ENCODE data around the gene INKA2.

The INKA2 gene

DNA sequence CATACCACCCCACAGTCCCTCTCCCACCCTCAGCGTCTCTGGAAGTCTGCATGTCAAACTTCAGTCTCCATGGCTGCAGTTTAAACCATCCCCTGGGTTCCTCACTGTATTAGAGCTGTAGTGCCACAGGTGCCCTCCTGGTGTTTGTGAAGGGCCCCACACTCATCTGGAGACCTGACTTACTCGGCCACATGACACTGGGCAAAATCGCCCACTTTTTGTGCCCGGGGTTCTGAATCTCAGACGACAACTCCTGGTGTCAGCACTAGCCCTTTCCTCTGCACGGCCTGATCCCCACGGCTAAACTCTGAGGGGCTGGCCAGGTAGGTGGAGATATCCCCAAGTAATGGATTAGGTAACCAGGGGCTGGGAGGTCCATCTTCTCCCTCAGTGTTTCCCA is 6.5 kb downstream of the INKA2 start:
- DNase-seq, result no peak

DNA sequence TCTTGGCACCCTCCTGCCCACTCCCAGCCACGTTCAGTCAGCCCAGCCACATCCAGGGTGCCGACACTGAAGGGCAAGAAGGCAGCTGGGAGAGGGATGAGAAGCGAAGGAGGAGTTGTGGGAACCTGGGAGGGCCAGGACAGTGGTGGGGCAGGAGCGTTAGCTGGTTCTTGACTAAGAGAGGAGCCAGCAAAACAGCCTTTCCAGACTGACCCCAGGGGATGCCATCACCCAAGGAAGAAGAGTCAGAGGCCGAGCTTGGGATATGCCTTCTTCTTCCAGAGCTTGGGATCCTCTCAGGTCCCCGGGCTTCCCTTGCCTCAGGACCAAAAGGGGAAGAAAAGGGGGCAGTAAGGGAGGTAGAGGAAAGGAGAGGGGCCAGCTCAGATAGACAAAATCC is 7.2 kb downstream of the INKA2 start:
- no peak for DNase-seq

DNA sequence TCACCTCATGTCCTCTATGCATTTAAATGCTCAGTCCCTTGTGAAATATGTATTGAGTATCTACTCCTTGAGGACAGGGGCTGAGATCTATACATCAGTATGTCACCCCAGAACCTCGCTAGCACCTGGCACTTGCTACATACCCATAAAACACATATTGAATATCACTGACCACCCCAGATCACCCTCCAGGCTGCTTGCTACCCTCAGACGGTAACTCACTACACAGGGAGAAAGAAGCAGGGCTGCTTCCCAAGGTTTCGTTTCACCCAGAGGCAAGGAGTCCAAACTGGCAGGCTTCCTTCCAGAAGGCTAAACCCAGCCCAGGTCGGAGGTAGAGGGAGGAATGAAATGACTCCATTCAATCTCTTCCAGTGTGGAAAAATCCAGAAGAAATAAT is 8.5 kb downstream of the INKA2 start:
- no peak for DNase-seq

DNA sequence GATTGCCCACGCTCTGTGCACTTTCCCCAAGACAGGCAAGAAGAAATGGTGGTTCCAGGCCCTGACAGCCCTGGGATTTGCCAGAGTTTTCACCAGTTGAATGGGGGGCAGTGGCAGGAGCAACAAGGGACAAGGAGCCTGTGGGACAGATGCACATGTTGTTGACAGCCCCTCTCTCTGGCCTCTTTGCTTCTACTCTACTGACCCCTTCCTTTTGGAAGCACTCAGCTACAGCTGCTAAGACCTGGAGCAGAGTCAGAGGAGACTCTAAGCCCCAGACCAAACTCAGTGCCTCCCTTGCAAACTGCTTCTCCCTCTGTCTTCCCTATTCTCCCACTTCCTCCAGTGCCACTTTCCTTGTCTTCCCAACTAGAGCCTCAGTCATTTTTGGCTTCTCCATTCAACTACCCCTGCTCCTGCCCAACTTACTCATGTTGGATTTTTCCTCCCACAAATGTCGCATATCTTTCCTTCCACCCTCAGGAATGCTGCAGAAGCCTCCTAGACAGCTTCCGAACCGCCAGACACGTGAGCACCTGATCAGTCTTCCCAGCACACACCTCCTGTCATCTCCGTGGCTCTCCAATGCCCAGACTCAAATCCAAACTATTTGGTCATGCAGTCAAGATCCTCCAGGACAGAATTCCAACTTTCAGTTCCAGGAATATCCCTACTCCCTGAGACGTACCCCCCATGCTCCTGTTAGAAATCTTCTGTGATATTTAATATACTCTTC is 9.1 kb downstream of the INKA2 start:
- DNase-seq, result no peak

DNA sequence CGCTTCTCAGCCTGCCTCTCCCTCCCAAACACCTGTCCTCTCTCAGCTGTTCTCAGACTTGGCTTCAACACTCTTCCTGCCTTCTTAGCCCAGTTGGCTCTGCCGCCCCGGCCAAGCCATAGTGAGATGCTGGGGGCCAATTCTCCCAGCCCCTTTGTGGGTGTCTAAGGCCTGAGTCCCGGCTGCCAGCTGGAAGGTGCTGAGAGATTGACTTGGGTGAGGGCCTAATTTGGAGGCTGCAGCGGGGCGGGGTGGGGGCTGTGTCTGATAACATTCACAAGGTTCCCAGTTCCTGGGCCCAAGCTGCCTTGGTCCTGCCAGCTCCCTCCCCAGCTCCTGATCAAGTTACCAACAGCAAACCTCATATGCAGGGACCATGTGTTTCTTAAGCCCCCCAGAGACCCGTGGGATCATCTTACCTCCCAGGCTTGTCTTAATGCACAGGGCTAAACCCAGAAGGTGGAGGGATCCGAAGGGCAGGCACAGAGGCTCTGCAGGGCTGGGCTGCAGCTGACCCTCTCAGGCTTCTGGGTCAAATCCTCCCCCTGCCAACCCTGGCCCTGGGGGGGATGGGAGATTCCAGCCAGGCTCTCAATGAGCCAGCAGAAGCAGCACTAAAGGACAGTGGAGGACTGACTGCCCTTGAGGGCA is 9.8 kb downstream of the INKA2 start:
- DNase-seq, result no peak

DNA sequence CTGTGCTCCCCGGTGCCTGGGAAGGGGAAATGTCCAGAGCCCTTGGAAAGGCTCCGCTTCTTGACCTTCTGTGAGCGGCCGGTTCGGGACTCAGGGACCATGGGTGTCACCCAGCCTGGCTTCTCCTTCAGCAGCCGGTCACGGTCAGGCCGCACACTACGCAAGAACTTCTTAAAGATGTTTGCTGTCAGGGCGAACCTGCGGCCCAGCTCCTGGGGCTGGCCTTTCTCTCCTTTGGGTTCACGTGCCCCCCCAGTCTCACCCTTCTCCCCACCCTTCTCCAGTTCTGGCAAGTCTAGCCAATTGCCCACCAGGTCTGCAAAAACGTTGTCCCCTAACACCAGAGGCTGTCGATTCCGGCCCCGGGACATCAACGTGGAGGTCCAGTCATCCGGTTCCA is 12.1 kb downstream of the INKA2 start:
- no peak for DNase-seq

DNA sequence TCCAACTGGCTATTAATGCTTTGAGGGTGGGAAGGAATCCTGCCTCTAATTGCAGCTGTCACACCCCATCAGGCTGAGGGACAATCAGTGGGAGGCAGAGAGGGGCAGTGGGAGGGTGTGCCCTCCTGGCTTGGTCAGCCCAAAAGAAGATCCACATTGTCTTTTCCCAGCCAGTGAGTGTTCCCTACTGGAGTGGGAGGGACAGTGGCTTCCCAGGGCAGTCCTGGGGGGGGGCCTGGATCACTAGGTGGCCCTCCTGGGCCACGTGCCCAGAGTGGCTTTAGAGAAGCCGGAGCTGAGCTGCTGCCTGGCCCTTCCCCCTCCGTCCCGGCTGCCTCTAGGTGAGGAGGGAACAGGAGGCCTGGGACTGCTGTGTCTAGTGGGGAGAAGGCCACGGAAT is 14.0 kb downstream of the INKA2 start:
- no peak for DNase-seq

DNA sequence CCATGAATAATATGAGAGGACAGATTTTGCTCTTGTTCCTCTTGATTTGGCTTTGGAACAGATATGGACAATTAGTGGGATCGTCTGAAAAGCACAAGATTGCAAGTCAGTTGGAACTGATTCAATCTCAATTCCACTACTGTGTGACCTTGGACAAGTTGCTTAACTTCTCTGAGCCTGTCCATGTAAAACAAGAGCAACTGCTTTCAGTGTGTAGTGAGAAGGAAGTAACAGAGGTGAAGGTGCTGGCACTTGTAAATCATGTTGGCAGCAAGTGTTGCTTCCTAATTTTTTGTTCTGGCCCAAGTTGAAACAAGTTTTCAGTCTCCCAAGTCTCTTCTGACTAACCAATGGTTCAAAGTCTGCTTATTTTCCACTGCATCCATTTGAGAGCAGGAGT is 15.3 kb downstream of the INKA2 start:
- no peak for DNase-seq

DNA sequence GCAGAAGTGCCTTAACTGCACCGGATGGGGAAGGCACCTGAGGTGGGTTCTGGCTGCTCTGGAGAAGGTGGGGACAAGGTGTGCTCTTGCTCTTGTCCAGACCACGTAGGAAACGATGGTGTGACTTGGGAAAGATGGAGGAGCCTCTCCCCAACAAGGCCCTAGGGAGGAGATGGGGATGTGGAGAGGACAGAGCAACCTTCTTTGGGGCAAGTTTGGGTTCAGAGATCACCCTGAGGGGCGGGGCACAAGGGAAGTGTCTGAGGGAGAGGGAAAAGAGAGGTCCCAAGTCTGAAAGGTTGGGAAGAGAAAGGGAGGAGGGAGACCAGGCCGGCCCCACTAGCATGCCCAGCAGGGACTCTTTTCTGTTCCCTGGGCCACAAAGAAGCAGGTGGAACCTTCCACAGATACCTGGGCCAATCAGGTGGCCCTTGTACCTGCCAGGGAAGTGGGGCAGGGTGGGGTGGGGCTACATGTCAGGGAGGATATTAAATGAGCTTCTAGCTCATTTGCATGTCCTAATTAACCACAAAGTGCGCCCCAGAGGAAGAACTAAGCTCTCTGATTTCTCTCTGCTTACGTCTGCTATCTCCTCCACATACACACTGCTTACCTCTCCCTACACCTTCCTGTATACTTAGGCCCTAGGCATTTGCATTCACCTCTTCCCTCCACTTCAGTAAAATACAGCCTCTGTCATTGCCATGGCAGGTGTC is 15.9 kb downstream of the INKA2 start:
- peak; percentile 65 to 69 for DNase-seq

DNA sequence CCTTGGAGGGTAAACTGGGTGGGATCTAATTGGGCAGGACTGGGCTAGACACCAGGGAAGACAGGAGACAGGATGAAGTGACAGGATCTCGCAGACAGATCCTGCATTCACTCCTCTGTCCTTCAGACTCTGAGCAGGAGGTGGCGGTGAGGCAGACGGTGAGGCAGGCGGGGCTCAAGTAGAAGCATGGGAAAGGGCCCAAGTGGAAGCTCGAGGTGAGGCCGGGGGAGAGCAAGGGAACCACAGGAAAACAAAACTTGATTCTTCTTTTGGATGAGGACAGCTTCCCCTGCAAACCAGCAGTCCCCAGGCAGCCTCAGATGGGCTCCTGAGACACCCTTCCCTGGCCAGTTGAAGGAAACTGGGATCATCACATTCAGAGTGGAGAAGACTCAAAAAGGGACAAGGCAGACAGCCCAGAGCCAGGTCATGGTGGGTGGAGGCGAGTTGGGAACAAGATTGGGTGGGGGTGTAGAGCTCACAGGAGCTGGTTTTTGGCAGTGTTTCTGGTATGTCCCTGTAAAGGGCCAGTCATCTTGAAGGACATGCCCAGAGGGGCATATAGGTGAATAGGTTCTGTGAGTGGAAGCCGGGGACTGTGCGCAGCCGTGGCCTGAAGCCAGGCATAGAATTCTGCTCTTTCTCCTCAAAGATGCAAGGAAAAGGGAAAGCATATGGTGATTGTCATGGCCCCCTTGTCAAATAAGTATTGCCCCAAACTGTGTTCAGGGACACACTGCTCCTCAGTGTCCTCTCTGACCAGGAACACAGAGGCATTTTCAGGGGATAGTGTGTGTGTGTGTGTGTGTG is 18.0 kb downstream of the INKA2 start:
- DNase-seq, result no peak

DNA sequence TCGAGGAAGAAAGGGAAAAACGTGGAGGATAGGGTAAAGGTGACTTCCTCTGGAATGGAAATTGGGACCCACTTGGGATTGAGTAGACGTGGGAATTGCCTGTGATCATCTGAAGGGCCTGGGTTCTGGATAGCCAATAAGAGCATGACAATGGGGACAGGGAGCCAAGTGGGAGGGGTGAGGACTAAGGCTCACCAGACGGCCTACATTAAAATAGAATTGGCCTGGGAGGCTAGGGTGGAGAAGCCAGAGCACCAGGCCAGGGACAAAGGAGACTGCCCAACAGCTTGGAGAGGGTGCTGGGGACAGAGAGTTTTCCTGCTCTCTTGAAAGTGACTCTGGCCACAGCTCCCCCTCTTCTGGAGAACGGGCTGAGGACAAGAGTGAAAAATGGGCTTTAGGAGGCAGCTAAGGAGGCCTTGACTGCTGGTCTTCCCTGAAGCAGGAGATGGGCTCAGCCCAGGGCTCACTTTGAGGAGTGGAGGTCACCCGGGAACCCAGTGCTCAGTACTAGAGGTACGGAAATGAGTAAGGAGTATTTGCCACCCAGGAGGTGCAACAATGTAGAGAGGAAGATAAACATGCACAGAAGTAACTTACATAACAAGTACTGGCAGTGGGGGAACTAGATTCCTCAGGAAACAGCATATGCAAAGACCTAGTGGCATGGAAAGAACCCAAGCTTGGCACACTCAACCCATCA is 18.8 kb downstream of the INKA2 start:
- no peak for DNase-seq

DNA sequence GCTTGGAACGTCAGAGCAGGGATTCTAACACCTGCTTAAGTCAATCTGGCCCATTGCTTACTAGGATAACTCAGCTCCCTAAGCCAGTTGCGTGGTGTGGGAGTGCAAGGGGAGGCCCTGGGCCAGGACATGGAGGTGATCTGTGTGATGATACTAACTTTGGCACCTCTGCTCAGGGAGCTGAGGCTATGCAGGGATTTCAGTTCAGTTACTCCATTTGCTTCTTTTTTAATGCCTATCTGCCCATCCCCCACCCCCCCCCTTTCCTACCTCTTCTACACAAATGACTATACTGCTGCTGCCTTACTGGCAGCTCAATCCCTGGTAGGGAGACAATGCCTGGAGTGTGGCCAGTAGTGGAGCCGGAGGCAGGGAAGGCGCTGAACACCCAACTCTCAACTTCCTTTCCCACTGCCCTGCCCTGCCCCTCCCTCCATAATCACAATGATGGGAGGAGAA is 19.5 kb downstream of the INKA2 start:
- DNase-seq, result no peak

DNA sequence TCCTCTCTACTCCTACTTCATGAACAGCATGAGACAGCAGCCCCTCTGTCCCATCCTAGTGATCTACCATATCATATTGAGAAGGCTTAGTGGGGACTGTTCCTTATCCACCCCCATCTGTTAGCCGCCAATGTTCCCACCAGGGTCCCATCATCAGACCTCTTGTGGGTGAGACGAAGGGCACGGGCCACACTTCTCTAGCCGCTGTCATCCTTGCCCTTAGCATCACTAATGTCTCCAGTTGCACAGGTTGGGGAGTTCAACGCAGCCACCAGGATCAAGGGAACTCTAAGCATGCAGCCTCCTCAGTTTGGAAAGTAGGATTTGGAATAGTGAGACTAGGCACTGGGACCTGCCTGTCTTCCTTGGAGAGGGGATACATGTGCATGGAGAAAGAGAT is 20.1 kb downstream of the INKA2 start:
- DNase-seq, result no peak

DNA sequence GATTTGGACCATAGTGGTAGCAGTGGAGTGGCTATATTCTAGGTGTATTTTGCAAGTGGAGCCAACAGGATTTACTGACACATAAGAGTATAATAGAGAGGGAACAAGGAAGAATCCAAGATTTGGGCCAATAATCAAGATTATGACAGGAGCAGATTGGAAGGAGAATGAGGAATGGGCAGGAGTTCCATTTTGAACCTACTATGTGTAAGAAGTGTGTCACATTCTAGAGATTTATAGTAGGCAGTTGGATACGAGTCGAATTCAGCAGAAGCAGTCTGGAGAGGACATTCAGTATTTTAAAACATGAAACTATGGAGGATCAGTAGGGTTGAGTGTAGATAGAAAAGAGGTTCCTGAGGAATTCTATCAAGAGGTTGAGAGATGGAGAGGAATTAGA is 21.7 kb downstream of the INKA2 start:
- DNase-seq, result no peak

DNA sequence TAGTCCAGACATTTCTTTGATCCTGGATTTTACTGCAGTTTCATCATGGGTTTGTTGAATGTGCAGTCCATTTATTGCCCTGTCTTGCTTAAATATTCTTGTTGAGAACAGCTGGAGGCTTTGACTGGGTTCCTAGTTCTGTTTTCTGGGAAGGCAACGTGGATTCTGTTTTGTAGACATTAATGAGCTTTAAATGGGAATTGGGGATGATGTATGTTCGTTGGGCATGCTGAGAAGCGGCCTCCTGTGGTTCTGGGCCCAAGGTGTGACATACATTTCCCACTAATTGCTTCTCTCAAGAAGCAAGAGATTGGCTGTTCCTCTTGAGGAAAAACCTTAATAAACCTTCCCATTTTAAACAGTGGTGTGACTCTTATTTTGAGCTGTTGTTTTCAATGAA is 22.9 kb downstream of the INKA2 start:
- DNase-seq, result no peak

DNA sequence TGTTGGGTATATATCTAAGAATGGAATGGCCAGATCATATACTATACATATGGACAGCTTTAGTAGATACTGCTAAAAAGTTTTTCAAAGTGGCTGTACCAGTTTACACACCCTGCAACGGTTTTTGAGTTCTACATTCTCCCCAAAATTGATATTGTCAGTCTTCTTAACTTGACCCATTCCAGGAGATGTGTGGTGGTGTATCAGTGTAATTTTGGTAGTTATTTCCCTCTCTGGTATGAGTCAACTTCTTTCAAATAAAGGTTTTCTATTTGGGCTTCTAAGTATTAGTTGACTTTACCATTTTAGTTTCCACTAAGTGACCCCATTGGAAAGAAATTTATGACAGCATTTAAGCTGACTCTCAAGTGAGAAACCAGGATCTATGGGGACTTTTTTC is 29.2 kb downstream of the INKA2 start:
- no peak for DNase-seq

DNA sequence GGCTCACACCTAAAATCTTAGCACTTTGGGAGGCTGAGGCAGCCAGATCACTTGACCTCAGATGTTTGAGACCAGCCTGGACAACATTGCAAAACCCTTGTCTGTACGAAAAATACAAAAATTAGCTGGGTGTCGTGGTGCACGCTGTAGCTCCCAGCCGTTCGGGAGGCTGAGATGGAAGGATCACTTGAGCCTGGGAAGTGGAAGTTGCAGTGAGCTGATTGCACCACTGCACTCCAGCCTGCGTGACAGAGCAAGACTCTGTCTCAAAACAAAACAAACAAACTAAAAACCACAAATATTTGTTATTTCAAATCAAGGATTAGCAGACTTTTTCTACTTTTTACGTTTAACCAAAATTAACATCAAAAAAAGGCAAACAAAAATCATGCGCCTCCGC is 31.3 kb downstream of the INKA2 start:
- no peak for DNase-seq

DNA sequence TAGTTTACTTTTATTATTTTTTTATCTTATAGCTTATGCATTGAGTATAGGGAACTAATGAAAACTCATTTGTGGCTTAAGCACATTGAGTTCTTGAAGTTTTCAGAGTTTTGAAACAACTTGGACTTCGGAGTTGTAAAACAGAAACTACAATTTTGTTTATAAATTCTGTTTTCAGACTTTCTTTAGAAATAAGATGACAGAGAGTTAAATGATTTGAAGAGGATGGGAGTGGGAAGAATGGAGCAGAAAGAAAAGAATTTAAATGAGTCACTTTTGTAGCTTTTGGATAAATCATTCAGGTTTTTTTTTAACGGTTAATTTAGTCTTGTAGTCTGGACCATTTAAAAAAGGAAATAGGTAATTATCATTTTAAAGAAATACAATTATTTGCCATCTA is 32.3 kb downstream of the INKA2 start:
- DNase-seq, result no peak

DNA sequence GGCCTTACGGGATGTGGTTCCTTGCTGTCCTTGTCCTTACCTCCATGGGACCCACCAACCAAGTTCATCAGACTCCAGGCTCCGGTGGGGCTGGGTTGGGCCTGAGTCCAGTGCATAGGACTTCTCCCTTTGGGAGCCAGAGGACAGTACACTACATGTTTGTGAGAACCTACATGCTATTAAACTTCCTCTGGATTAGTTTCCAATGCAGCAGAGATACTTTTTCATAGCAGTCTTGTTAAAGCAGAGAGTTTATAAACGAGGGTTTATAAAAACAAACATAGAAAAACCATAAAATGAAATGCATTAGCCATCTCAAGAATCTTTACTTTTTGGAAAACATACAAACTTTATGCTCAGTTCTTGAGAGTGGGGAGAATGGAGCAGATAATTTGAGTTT is 33.4 kb downstream of the INKA2 start:
- DNase-seq, result no peak

DNA sequence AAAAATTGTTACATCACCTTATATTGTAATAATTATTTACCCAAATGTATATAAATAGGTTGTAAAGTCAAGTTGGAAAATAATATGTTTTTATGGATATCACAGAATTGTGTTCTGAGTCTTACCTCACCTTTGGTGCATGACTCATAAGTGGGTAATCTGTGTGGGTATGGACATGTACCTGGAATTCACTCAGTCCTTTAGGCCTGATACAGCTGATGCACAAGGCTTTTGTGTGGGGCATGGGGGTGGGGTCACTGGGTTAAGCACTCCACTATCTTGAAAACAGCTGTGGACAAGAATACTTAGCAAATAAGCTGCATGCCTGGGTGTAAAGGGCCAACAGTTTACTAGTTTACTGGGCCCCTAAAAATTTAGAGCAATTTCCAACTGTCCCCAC is 34.4 kb downstream of the INKA2 start:
- DNase-seq, result no peak

DNA sequence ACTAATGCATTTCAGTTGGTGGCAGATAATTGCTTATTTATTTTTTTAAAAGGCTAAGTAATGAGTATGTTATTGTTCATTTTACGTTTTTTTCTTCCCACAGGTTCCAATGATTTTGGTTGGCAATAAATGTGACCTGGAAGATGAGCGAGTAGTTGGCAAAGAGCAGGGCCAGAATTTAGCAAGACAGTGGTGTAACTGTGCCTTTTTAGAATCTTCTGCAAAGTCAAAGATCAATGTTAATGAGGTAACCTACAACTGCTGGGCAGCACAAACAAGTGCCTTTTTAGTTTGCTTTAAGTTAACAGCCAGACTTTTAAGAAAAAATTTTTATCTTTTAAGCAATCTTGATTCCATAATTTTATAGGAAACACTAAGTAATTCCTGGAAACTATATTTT is 35.0 kb downstream of the INKA2 start:
- no peak for DNase-seq

DNA sequence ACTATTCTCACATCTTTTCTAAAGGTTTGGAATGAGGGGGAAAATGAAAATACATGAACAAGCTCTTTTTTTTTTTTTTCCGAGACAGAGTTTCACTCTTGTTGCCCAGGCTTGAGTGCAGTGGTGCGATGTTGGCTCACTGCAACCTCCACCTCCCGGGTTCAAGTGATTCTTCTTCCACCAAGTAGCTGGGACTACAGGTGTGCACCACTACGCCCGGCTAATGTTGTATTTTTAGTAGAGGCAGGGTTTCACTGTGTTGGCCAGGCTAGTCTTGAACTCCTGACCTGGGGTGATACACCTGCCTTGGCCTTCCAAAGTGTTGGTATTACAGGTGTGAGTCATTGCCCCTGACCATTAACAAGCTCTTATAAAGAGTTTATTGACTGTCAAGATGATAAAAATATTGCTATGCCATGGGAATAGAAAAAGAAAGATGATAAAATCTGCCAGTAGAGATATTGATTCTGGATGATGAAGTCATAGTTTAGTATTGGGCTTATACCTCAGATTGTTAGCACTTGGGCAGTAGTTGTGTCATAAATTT is 36.6 kb downstream of the INKA2 start:
- DNase-seq, result no peak

Data from NCI-H526 (cell line).